T47D (cell line): ENCODE measurements around the gene SLC4A5.
A peak's percentile ranks its signal among the peaks of the same experiment; 100 is the strongest.
"Not testable (repeated sequence)": the region's sequence is repeated elsewhere in the genome, so short reads cannot be mapped to it uniquely, and the experiment has no call there.

Experiments used
- DNase-seq, 2 experiments: peaks; one replicate each; pipeline versions ENCODE4 v3.0.0 to v3.0.0-alpha.2; 2011 to 2012; ENCODE audit warnings: low read depth in 1 of 2, low spot score in 1 of 2
- JUND ChIP-seq: IDR thresholded peaks from 2 replicates; pipeline ENCODE4 v1.6.1; 2012; ENCODE audit warnings: low read depth
- in situ Hi-C: cut with HindIII; loops from 2 replicates; pipeline ENCODE4 v1.10.0; 2016; ENCODE audit warnings: low sequenced_read_pairs, low pct_unique_long_range_greater_than_20kb

Gene SLC4A5

GRCh38 chr2:74225698-74226459 lies 117.3 kb downstream of the SLC4A5 start:
- in situ Hi-C loops, result no loop called here
- no peak for DNase-seq
- TF ChIP-seq JUND, result no peak

GRCh38 chr2:74223941-74224770 lies 119.1 kb downstream of the SLC4A5 start:
- in situ Hi-C loops, result no loop called here
- no peak for TF ChIP-seq JUND
- DNase-seq, result no peak

- no peak for DNase-seq
- TF ChIP-seq JUND, result no peak
- in situ Hi-C loops, result no loop called here
Measured at GRCh38 chr2:74222300-74222650, 120.9 kb downstream of the SLC4A5 start.

- TF ChIP-seq JUND, result no peak
- no peak for DNase-seq
- in situ Hi-C loops, result no loop called here
Measured at GRCh38 chr2:74221604-74222299, 121.5 kb downstream of the SLC4A5 start.

GRCh38 chr2:74221091-74221490 lies 122.1 kb downstream of the SLC4A5 start:
- in situ Hi-C loops, result no loop called here
- TF ChIP-seq JUND, result no peak
- DNase-seq, result no peak

GRCh38 chr2:74219846-74220486 lies 123.2 kb downstream of the SLC4A5 start:
- in situ Hi-C loops, result no loop called here
- no peak for TF ChIP-seq JUND
- no peak for DNase-seq

GRCh38 chr2:74216642-74217041 lies 126.6 kb downstream of the SLC4A5 start:
- TF ChIP-seq JUND, result no peak
- DNase-seq, result no peak
- in situ Hi-C loops, result no loop called here

- in situ Hi-C loops, DNase-seq: not testable (repeated sequence)
Measured at GRCh38 chr2:74215771-74216170, 127.4 kb downstream of the SLC4A5 start.

- no peak for DNase-seq
- in situ Hi-C loops, result no loop called here
- TF ChIP-seq JUND, result no peak
Measured at GRCh38 chr2:74212702-74213410, 130.4 kb downstream of the SLC4A5 start.

GRCh38 chr2:74206180-74206688 lies 137.0 kb downstream of the SLC4A5 start:
- no peak for DNase-seq
- no peak for TF ChIP-seq JUND

GRCh38 chr2:74205596-74205995 lies 137.6 kb downstream of the SLC4A5 start:
- in situ Hi-C loops, result no loop called here
- DNase-seq, result peak in 1 of 2 experiments; percentile 94
- no peak for TF ChIP-seq JUND

More at GRCh38 chr2:74206180-74206688, 137.0 kb downstream of the SLC4A5 start:
- in situ Hi-C loops, result no loop called here

GRCh38 chr2:74205113-74205512 lies 138.1 kb downstream of the SLC4A5 start:
- in situ Hi-C loops, result no loop called here
- DNase-seq, result no peak
- no peak for TF ChIP-seq JUND
